ENCODE results near the gene LTBP1. TPM values are rescaled to one million over a fixed set of nuclear protein-coding genes. Genes with fewer than 3 reads are reported as not detected.
"Not testable (repeated sequence)": the region's sequence is repeated elsewhere in the genome, so short reads cannot be mapped to it uniquely, and the experiment has no call there.

LTBP1 gene
- total RNA-seq, 1 donor from 2014 or later: 29.7 TPM

- Mint-ChIP-seq H3K27me3 (ENCODE audit: low read depth, unreplicated experiment) (no peaks in the 10 kb centered on the region), H3K4me1 (ENCODE audit: low read depth, unreplicated experiment) (no peaks in the 10 kb centered on the region), H3K36me3 (ENCODE audit: low read depth, unreplicated experiment) (peaks cover 3% of the 10 kb centered on the region), H3K27ac (ENCODE audit: unreplicated experiment) (no peak overlapping the region), H3K9me3 (ENCODE audit: unreplicated experiment) (peaks cover 19% of the 10 kb centered on the region), H3K4me3 (ENCODE audit: unreplicated experiment) (no peak overlapping the region)
- H3K4me2 ChIP-seq (ENCODE audit: low read length): no peak overlapping the region
- H3K9ac ChIP-seq (ENCODE audit: low read length): no peak overlapping the region
- no peaks in the 10 kb centered on the region for H3K36me3 ChIP-seq (ENCODE audit: insufficient read depth, low read length)
- H3K4me3 ChIP-seq (ENCODE audit: insufficient read depth, low read depth, low read length): no peak overlapping the region
- no peaks in the 10 kb centered on the region for H3K79me2 ChIP-seq (ENCODE audit: insufficient read depth, low read length)
- FAIRE-seq (no peak), DNase-seq (ENCODE audit: low read depth) (no peak)
- no peak overlapping the region for H3K27ac ChIP-seq (ENCODE audit: low read depth, low read length)
- H4K20me1 ChIP-seq (ENCODE audit: insufficient read depth, low read length): no peaks in the 10 kb centered on the region
- H3K27me3 ChIP-seq (ENCODE audit: insufficient read depth, low read length): no peaks in the 10 kb centered on the region
- H3K4me1 ChIP-seq (ENCODE audit: insufficient read depth, low read length): no peaks in the 10 kb centered on the region
- no peaks in the 10 kb centered on the region for H3K9me3 ChIP-seq (ENCODE audit: insufficient read depth, low read depth, low read length)
- TF ChIP-seq EZH2 (IDR thresholded peaks at IDR 0.05; ENCODE audit: insufficient read depth, low read length) (no peak), CTCF (IDR thresholded peaks at IDR 0.05; ENCODE audit: insufficient read depth, low read depth, low read length) (no peak)
- H2AFZ ChIP-seq (ENCODE audit: low read depth, low read length): no peak overlapping the region
Observed at GRCh38 chr2:32976409-32977063, 29.8 kb downstream of the LTBP1 start.

- no peaks in the 10 kb centered on the region for H3K4me1 ChIP-seq (ENCODE audit: insufficient read depth, low read length)
- no peaks in the 10 kb centered on the region for H3K27me3 ChIP-seq (ENCODE audit: insufficient read depth, low read length)
- no peak overlapping the region for H3K4me3 ChIP-seq (ENCODE audit: insufficient read depth, low read depth, low read length)
- H3K27ac Mint-ChIP-seq (ENCODE audit: unreplicated experiment): no peak overlapping the region
- H3K79me2 ChIP-seq (ENCODE audit: insufficient read depth, low read length): no peaks in the 10 kb centered on the region
- TF ChIP-seq CTCF (IDR thresholded peaks at IDR 0.05; ENCODE audit: insufficient read depth, low read depth, low read length): no peak
- no peak for TF ChIP-seq EZH2 (IDR thresholded peaks at IDR 0.05; ENCODE audit: insufficient read depth, low read length)
- H3K27me3 Mint-ChIP-seq (ENCODE audit: low read depth, unreplicated experiment): no peaks in the 10 kb centered on the region
- no peak overlapping the region for H3K9ac ChIP-seq (ENCODE audit: low read length)
- DNase-seq (ENCODE audit: low read depth) (no peak), FAIRE-seq (no peak)
- no peaks in the 10 kb centered on the region for H3K9me3 ChIP-seq (ENCODE audit: insufficient read depth, low read depth, low read length)
- H3K4me1 Mint-ChIP-seq (ENCODE audit: low read depth, unreplicated experiment): no peaks in the 10 kb centered on the region
- no peak overlapping the region for H3K27ac ChIP-seq (ENCODE audit: low read depth, low read length)
- no peak overlapping the region for H3K4me2 ChIP-seq (ENCODE audit: low read length)
- no peak overlapping the region for H2AFZ ChIP-seq (ENCODE audit: low read depth, low read length)
- H3K4me3 Mint-ChIP-seq (ENCODE audit: unreplicated experiment): no peak overlapping the region
- H3K9me3 Mint-ChIP-seq (ENCODE audit: unreplicated experiment): peaks cover 19% of the 10 kb centered on the region
- H3K36me3 ChIP-seq (ENCODE audit: insufficient read depth, low read length): no peaks in the 10 kb centered on the region
- peaks cover 3% of the 10 kb centered on the region for H3K36me3 Mint-ChIP-seq (ENCODE audit: low read depth, unreplicated experiment)
- no peaks in the 10 kb centered on the region for H4K20me1 ChIP-seq (ENCODE audit: insufficient read depth, low read length)
Observed at GRCh38 chr2:32977228-32977758, 30.5 kb downstream of the LTBP1 start.

- Histone ChIP-seq H3K4me2 (ENCODE audit: low read length) (no peak overlapping the region), H2AFZ (ENCODE audit: low read depth, low read length) (no peak overlapping the region), H3K9me3 (ENCODE audit: insufficient read depth, low read depth, low read length) (no peaks in the 10 kb centered on the region), H3K4me1 (ENCODE audit: insufficient read depth, low read length) (no peaks in the 10 kb centered on the region), H4K20me1 (ENCODE audit: insufficient read depth, low read length) (no peaks in the 10 kb centered on the region), H3K9ac (ENCODE audit: low read length) (no peak overlapping the region), H3K4me3 (ENCODE audit: insufficient read depth, low read depth, low read length) (no peak overlapping the region), H3K36me3 (ENCODE audit: insufficient read depth, low read length) (no peaks in the 10 kb centered on the region), H3K27ac (ENCODE audit: low read depth, low read length) (no peak overlapping the region), H3K27me3 (ENCODE audit: insufficient read depth, low read length) (no peaks in the 10 kb centered on the region), H3K79me2 (ENCODE audit: insufficient read depth, low read length) (no peaks in the 10 kb centered on the region)
- peaks cover 3% of the 10 kb centered on the region for H3K9me3 Mint-ChIP-seq (ENCODE audit: unreplicated experiment)
- FAIRE-seq (no peak), DNase-seq (ENCODE audit: low read depth) (no peak)
- H3K27me3 Mint-ChIP-seq (ENCODE audit: low read depth, unreplicated experiment): no peaks in the 10 kb centered on the region
- no peak overlapping the region for H3K4me3 Mint-ChIP-seq (ENCODE audit: unreplicated experiment)
- no peaks in the 10 kb centered on the region for H3K4me1 Mint-ChIP-seq (ENCODE audit: low read depth, unreplicated experiment)
- no peak overlapping the region for H3K27ac Mint-ChIP-seq (ENCODE audit: unreplicated experiment)
- TF ChIP-seq EZH2 (IDR thresholded peaks at IDR 0.05; ENCODE audit: insufficient read depth, low read length) (no peak), CTCF (IDR thresholded peaks at IDR 0.05; ENCODE audit: insufficient read depth, low read depth, low read length) (no peak)
- H3K36me3 Mint-ChIP-seq (ENCODE audit: low read depth, unreplicated experiment): peaks cover 8% of the 10 kb centered on the region
Observed at GRCh38 chr2:32981612-32982011, 34.9 kb downstream of the LTBP1 start.

- H3K9me3 ChIP-seq (ENCODE audit: insufficient read depth, low read depth, low read length); H3K27me3 Mint-ChIP-seq (ENCODE audit: low read depth, unreplicated experiment); H3K27me3 ChIP-seq (ENCODE audit: insufficient read depth, low read length); H4K20me1 ChIP-seq (ENCODE audit: insufficient read depth, low read length); H3K79me2 ChIP-seq (ENCODE audit: insufficient read depth, low read length); H3K4me3 ChIP-seq (ENCODE audit: insufficient read depth, low read depth, low read length); H3K4me3 Mint-ChIP-seq (ENCODE audit: unreplicated experiment); DNase-seq (ENCODE audit: low read depth); H3K4me2 ChIP-seq (ENCODE audit: low read length); FAIRE-seq; H3K27ac ChIP-seq (ENCODE audit: low read depth, low read length); H2AFZ ChIP-seq (ENCODE audit: low read depth, low read length); H3K4me1 Mint-ChIP-seq (ENCODE audit: low read depth, unreplicated experiment); H3K9ac ChIP-seq (ENCODE audit: low read length); H3K27ac Mint-ChIP-seq (ENCODE audit: unreplicated experiment); H3K36me3 ChIP-seq (ENCODE audit: insufficient read depth, low read length); H3K9me3 Mint-ChIP-seq (ENCODE audit: unreplicated experiment); H3K4me1 ChIP-seq (ENCODE audit: insufficient read depth, low read length): not testable (repeated sequence)
- peaks cover 11% of the 10 kb centered on the region for H3K36me3 Mint-ChIP-seq (ENCODE audit: low read depth, unreplicated experiment)
Observed at GRCh38 chr2:32983193-32983924, 36.6 kb downstream of the LTBP1 start.

Data from astrocyte (in vitro differentiated cells and primary cell).